Measurements from ENCODE around the gene CCDC9. TPM values are rescaled to one million over a fixed set of nuclear protein-coding genes. Genes with fewer than 3 reads are reported as not detected.
"Not testable (repeated sequence)": the region's sequence is repeated elsewhere in the genome, so short reads cannot be mapped to it uniquely, and the experiment has no call there.

CCDC9 gene
- total RNA-seq, 1 donor from 2014 or later = 37.5 TPM

GRCh38 chr19:47273313-47274070 is 17.2 kb downstream of the CCDC9 start:
- peak; percentile 88 for DNase-seq (ENCODE audit: low spot score)

GRCh38 chr19:47274071-47274890 is 18.0 kb downstream of the CCDC9 start, which contains the start of gene INAFM1:
Gene INAFM1, plus strand, starts transcription at chr19:47274885. Its CDS starts 35 bp downstream, at chr19:47274920.
- Mint-ChIP-seq H3K4me1 (ENCODE audit: low read depth) (peaks cover 19% of the 10 kb centered on the region), H3K27ac (peak within 1 kb of the TSS; percentile 93), H3K4me3 (ENCODE audit: low read depth) (peak within 1 kb of the TSS; percentile 87), H3K27me3 (ENCODE audit: low read depth) (no peaks in the 10 kb centered on the region), H3K9me3 (no peaks in the 10 kb centered on the region), H3K36me3 (ENCODE audit: low read depth) (peaks cover 34% of the 10 kb centered on the region)
- intact Hi-C loops (cut with micrococcal nuclease) = loop anchor here (1.0 to 10.0 kb wide), 3 partner anchors 17 to 331 kb away; partner anchors contain the start of gene BICRA
- DNase-seq (ENCODE audit: low spot score) = peak; percentile 97

More at GRCh38 chr19:47273313-47274070, 17.2 kb downstream of the CCDC9 start:
- H3K9me3 Mint-ChIP-seq = no peaks in the 10 kb centered on the region
- intact Hi-C loops (cut with micrococcal nuclease) = loop anchor here (1.0 to 10.0 kb wide), 4 partner anchors 16 to 331 kb away; partner anchors contain the start of genes BICRA and DHX34
- H3K27me3 Mint-ChIP-seq (ENCODE audit: low read depth) = no peaks in the 10 kb centered on the region
- peak overlapping the region; percentile 87 for H3K4me3 Mint-ChIP-seq (ENCODE audit: low read depth)
- peak overlapping the region; percentile 93 for H3K27ac Mint-ChIP-seq
- peaks cover 19% of the 10 kb centered on the region for H3K4me1 Mint-ChIP-seq (ENCODE audit: low read depth)
- peaks cover 34% of the 10 kb centered on the region for H3K36me3 Mint-ChIP-seq (ENCODE audit: low read depth)

GRCh38 chr19:47274891-47275761 is 18.8 kb downstream of the CCDC9 start:
- H3K4me1 Mint-ChIP-seq (ENCODE audit: low read depth) = peaks cover 19% of the 10 kb centered on the region
- H3K4me3 Mint-ChIP-seq (ENCODE audit: low read depth) = peak overlapping the region; percentile 73
- H3K9me3 Mint-ChIP-seq = no peaks in the 10 kb centered on the region
- no peak for DNase-seq (ENCODE audit: low spot score)
- H3K36me3 Mint-ChIP-seq (ENCODE audit: low read depth) = peaks cover 34% of the 10 kb centered on the region
- no peaks in the 10 kb centered on the region for H3K27me3 Mint-ChIP-seq (ENCODE audit: low read depth)
- H3K27ac Mint-ChIP-seq = peak overlapping the region; percentile 26
- intact Hi-C loops (cut with micrococcal nuclease) = loop anchor here (1.0 to 10.0 kb wide), 3 partner anchors 18 to 330 kb away; partner anchors contain the start of gene BICRA

GRCh38 chr19:47275791-47276461 is 19.6 kb downstream of the CCDC9 start:
- Mint-ChIP-seq H3K27me3 (ENCODE audit: low read depth) (no peaks in the 10 kb centered on the region), H3K4me1 (ENCODE audit: low read depth) (peaks cover 19% of the 10 kb centered on the region), H3K9me3 (no peaks in the 10 kb centered on the region), H3K27ac (peak overlapping the region; percentile 26), H3K36me3 (ENCODE audit: low read depth) (peaks cover 28% of the 10 kb centered on the region), H3K4me3 (ENCODE audit: low read depth) (peak overlapping the region; percentile 73)
- intact Hi-C loops (cut with micrococcal nuclease) = loop anchor here (10.0 kb wide), 1 partner anchor 329 kb away; the partner anchor contains the start of gene BICRA
- no peak for DNase-seq (ENCODE audit: low spot score)

GRCh38 chr19:47276513-47276912 is 20.2 kb downstream of the CCDC9 start:
- H3K4me3 Mint-ChIP-seq (ENCODE audit: low read depth); DNase-seq (ENCODE audit: low spot score); H3K27me3 Mint-ChIP-seq (ENCODE audit: low read depth); H3K9me3 Mint-ChIP-seq; H3K27ac Mint-ChIP-seq: not testable (repeated sequence)
- peaks cover 24% of the 10 kb centered on the region for H3K36me3 Mint-ChIP-seq (ENCODE audit: low read depth)
- intact Hi-C loops (cut with micrococcal nuclease) = loop anchor here (10.0 kb wide), 1 partner anchor 328 kb away; the partner anchor contains the start of gene BICRA
- peaks cover 19% of the 10 kb centered on the region for H3K4me1 Mint-ChIP-seq (ENCODE audit: low read depth)

GRCh38 chr19:47280183-47280797 is 24.0 kb downstream of the CCDC9 start:
- Mint-ChIP-seq H3K4me1 (ENCODE audit: low read depth) (peaks cover 12% of the 10 kb centered on the region), H3K27me3 (ENCODE audit: low read depth) (no peaks in the 10 kb centered on the region), H3K9me3 (no peaks in the 10 kb centered on the region), H3K27ac (no peak overlapping the region), H3K4me3 (ENCODE audit: low read depth) (no peak overlapping the region), H3K36me3 (ENCODE audit: low read depth) (peaks cover 14% of the 10 kb centered on the region)
- intact Hi-C loops (cut with micrococcal nuclease) = loop anchor here (5.0 kb wide), 1 partner anchor 112 kb away; no protein-coding TSS in a partner anchor
- peak; percentile 53 for DNase-seq (ENCODE audit: low spot score)

GRCh38 chr19:47283405-47284059 is 27.2 kb downstream of the CCDC9 start:
- Mint-ChIP-seq H3K27me3 (ENCODE audit: low read depth) (no peaks in the 10 kb centered on the region), H3K4me1 (ENCODE audit: low read depth) (peaks cover 4% of the 10 kb centered on the region), H3K9me3 (no peaks in the 10 kb centered on the region), H3K36me3 (ENCODE audit: low read depth) (peaks cover 4% of the 10 kb centered on the region), H3K4me3 (ENCODE audit: low read depth) (no peak overlapping the region), H3K27ac (no peak overlapping the region)
- intact Hi-C loops (cut with micrococcal nuclease) = loop anchor here (5.0 kb wide), 1 partner anchor 109 kb away; no protein-coding TSS in a partner anchor
- DNase-seq (ENCODE audit: low spot score) = no peak

- H3K36me3 Mint-ChIP-seq (ENCODE audit: low read depth) = peaks cover 4% of the 10 kb centered on the region
- DNase-seq (ENCODE audit: low spot score) = no peak
- intact Hi-C loops (cut with micrococcal nuclease) = loop anchor here (5.0 kb wide), 1 partner anchor 108 kb away; no protein-coding TSS in a partner anchor
- no peaks in the 10 kb centered on the region for H3K27me3 Mint-ChIP-seq (ENCODE audit: low read depth)
- no peak overlapping the region for H3K27ac Mint-ChIP-seq
- no peaks in the 10 kb centered on the region for H3K9me3 Mint-ChIP-seq
- peaks cover 5% of the 10 kb centered on the region for H3K4me1 Mint-ChIP-seq (ENCODE audit: low read depth)
- H3K4me3 Mint-ChIP-seq (ENCODE audit: low read depth) = no peak overlapping the region
Measured at GRCh38 chr19:47284324-47284899, 28.1 kb downstream of the CCDC9 start.

- no peak overlapping the region for H3K4me3 Mint-ChIP-seq (ENCODE audit: low read depth)
- no peaks in the 10 kb centered on the region for H3K9me3 Mint-ChIP-seq
- H3K4me1 Mint-ChIP-seq (ENCODE audit: low read depth) = peaks cover 5% of the 10 kb centered on the region
- no peaks in the 10 kb centered on the region for H3K27me3 Mint-ChIP-seq (ENCODE audit: low read depth)
- intact Hi-C loops (cut with micrococcal nuclease) = loop anchor here (1.0 to 10.0 kb wide), 3 partner anchors 95 to 409 kb away; no protein-coding TSS in a partner anchor
- no peaks in the 10 kb centered on the region for H3K36me3 Mint-ChIP-seq (ENCODE audit: low read depth)
- H3K27ac Mint-ChIP-seq = no peak overlapping the region
- peak; percentile 62 for DNase-seq (ENCODE audit: low spot score)
Measured at GRCh38 chr19:47296036-47296435, 39.7 kb downstream of the CCDC9 start.

GRCh38 chr19:47300867-47301266 is 44.5 kb downstream of the CCDC9 start:
- H3K4me3 Mint-ChIP-seq (ENCODE audit: low read depth); intact Hi-C loops (cut with micrococcal nuclease); H3K4me1 Mint-ChIP-seq (ENCODE audit: low read depth): not testable (repeated sequence)

More at GRCh38 chr19:47300867-47301266, 44.5 kb downstream of the CCDC9 start:
- not testable (repeated sequence) for H3K36me3 Mint-ChIP-seq (ENCODE audit: low read depth); H3K27ac Mint-ChIP-seq; DNase-seq (ENCODE audit: low spot score); H3K27me3 Mint-ChIP-seq (ENCODE audit: low read depth); H3K9me3 Mint-ChIP-seq
